ENCODE data around the gene SIDT2. TPM values are rescaled to one million over a fixed set of nuclear protein-coding genes. Genes with fewer than 3 reads are reported as not detected.

SIDT2 gene
- total RNA-seq, 1 donor from 2014 or later: 45.4 TPM

DNA sequence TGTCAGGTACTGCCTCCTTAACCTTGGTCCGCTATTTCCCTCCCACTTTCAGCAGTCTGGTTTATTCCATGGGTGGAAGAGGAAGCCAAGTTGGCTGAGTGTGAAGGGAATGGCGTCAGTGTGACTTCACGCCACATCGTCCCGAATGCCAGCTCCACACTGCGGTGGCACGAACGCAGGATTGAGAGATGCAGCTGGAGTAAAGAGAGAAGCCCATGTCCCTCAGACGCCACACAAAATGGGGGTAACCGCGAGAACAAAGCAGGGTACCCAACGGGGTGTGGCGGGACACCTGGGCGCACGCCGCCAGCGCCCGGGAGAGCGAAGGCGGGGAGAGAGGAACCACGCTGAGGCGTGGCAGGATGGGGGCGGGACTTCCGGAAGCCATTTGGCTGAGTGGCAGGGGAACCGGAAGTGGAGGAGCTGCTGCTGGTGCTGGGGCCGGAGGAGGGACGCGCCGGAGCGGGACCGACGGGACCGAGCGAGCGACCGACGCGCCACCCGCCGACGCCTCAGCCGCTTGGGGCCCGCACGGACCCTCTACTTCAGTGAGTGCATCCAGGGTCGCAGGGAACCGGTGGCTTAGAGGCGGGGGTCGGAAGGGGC, 34.6 kb upstream of the SIDT2 start, which contains the start of gene PAFAH1B2:
TSS of gene PAFAH1B2 (plus strand) at position 417 of the 606 bp plus-strand sequence. CDS start 8,161 bp downstream, outside the sequence.
- H3K9me3 ChIP-seq: no peaks in the 10 kb centered on the region
- intact Hi-C loops (cut with DNase I): loop anchor here (1.0 to 2.0 kb wide), 4 partner anchors 34 to 356 kb away; partner anchors contain the start of genes PCSK7, RNF214, SIDT2 and SIK3
- no peaks in the 10 kb centered on the region for H3K27me3 ChIP-seq
- H3K27ac ChIP-seq: peak within 1 kb of the TSS; percentile 91 to 95
- H3K4me3 ChIP-seq: peak within 1 kb of the TSS; percentile 92 to 98
- TF ChIP-seq, protein P1, sequence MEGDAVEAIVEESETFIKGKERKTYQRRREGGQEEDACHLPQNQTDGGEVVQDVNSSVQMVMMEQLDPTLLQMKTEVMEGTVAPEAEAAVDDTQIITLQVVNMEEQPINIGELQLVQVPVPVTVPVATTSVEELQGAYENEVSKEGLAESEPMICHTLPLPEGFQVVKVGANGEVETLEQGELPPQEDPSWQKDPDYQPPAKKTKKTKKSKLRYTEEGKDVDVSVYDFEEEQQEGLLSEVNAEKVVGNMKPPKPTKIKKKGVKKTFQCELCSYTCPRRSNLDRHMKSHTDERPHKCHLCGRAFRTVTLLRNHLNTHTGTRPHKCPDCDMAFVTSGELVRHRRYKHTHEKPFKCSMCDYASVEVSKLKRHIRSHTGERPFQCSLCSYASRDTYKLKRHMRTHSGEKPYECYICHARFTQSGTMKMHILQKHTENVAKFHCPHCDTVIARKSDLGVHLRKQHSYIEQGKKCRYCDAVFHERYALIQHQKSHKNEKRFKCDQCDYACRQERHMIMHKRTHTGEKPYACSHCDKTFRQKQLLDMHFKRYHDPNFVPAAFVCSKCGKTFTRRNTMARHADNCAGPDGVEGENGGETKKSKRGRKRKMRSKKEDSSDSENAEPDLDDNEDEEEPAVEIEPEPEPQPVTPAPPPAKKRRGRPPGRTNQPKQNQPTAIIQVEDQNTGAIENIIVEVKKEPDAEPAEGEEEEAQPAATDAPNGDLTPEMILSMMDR (IDR thresholded peaks at IDR 0.05): no peak
- peak; percentile 81 to 97 for DNase-seq (ENCODE audit: low spot score in 2 of 2)
- H3K4me1 ChIP-seq: peaks cover 3 to 18% of the 10 kb centered on the region in 2 donors
- peaks cover 6 to 18% of the 10 kb centered on the region in 2 donors for H3K36me3 ChIP-seq

DNA sequence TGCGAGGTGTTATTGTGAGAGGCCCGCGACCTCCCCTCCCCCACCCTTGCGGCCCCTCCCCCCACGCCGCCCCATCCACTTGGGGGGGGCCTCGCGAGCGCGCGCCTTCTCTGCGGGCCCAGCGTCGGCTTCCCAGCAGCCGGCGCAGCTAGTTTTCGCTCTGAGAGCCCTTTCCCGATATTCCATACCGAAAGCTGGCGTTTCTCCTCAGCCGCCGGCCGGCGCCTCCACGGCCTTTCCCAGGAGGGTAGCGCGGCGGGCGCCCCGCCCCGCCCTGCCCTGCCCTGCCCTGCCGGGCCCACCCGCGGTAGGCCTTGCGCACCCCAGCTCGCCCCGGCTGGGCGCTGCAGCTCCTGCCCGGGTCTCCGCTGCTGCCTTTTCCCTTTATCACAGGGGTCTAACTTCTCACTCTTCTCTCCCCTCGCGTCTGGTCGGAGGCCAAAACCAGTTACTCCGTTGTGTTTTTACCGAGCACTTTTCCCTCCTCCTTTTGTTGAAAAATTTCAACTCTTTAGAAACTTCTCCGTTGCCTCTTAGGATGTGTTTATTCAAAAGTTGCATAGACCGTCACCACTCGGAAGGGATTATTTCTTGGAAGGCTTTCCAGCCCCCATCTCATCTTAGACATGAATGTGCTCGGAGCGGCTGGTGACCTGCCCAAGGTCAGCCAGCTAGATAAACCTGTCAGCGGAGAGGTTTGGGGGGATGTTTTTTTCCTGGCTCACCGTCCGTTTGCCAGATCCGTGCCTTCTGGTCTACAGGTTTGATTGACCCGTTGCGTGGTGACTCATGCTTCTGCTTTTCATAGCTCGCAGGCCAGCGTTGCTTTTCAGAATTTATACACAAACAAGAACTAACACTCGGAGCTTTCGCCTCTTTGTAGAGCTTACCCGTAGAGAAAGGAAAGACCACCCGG, 33.8 kb upstream of the SIDT2 start:
- H3K27ac ChIP-seq: peak overlapping the region; percentile 91 to 95
- H3K27me3 ChIP-seq: no peaks in the 10 kb centered on the region
- peak overlapping the region; percentile 92 to 98 for H3K4me3 ChIP-seq
- peak; percentile 39 to 81 for DNase-seq (ENCODE audit: low spot score in 2 of 2)
- H3K4me1 ChIP-seq: peaks cover 3 to 18% of the 10 kb centered on the region in 2 donors
- TF ChIP-seq, protein P1 (IDR thresholded peaks at IDR 0.05): no peak
- H3K9me3 ChIP-seq: no peaks in the 10 kb centered on the region
- peaks cover 6 to 18% of the 10 kb centered on the region in 2 donors for H3K36me3 ChIP-seq
- intact Hi-C loops (cut with DNase I): loop anchor here (1.0 to 5.0 kb wide), 4 partner anchors 34 to 183 kb away; partner anchors contain the start of genes CEP164, PCSK7, RNF214 and SIDT2

DNA sequence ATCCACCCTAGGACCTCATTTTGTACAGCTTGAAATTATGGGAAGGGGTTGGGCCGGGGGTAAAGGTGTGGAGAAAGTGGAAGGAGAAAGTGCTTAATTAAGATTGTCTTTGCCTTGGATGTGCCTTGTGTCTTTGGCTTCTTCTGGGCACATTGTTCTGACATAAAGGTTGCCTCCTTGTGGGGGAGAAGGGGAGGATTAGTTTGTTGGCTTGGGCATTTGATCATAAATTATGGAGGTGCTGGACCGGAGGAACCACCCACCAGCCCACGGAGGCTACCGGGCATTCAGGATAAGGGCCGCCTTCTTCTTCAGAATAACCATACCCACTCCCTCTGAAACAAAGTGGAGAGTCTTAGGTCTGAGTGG, 33.2 kb upstream of the SIDT2 start:
- DNase-seq (ENCODE audit: low spot score in 2 of 2): no peak

DNA sequence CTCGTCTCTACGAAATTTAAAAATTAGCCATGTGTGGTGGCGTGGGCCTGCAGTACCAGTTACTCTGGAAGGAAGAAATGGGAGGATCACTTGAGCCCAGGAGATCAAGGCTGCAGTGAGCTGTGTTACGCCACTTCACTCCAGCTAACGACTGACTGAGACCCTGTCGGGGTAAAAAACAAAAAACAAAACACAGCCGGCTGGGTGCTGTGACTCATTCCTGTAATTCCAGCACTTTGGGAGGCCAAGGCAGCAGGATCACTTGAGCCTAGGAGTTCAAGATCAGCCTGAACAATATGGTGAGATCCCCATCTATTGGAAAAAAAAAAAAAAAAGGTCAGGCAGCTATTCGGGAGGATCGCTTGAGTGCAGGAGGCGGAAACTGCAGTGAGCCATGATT, 32.0 kb upstream of the SIDT2 start:
- TF ChIP-seq, protein P1 (IDR thresholded peaks at IDR 0.05): no peak
- intact Hi-C loops (cut with DNase I): loop anchor here (5.0 kb wide), 1 partner anchor 181 kb away; the partner anchor contains the start of gene CEP164
- peak overlapping the region; percentile 27 to 95 for H3K27ac ChIP-seq
- H3K4me3 ChIP-seq: peak overlapping the region; percentile 92 to 98
- peaks cover 6 to 18% of the 10 kb centered on the region in 2 donors for H3K36me3 ChIP-seq
- DNase-seq (ENCODE audit: low spot score in 2 of 2): no peak
- no peaks in the 10 kb centered on the region for H3K27me3 ChIP-seq
- peaks cover 3 to 18% of the 10 kb centered on the region in 2 donors for H3K4me1 ChIP-seq
- H3K9me3 ChIP-seq: no peaks in the 10 kb centered on the region

More for the DNA sequence above, 33.2 kb upstream of the SIDT2 start:
- Histone ChIP-seq H3K27ac (peak overlapping the region; percentile 91 to 95), H3K36me3 (peaks cover 6 to 18% of the 10 kb centered on the region in 2 donors), H3K9me3 (no peaks in the 10 kb centered on the region), H3K27me3 (no peaks in the 10 kb centered on the region), H3K4me1 (peaks cover 3 to 18% of the 10 kb centered on the region in 2 donors), H3K4me3 (peak overlapping the region; percentile 92 to 98)
- TF ChIP-seq, protein P1 (IDR thresholded peaks at IDR 0.05): no peak
- intact Hi-C loops (cut with DNase I): loop anchor here (2.0 to 5.0 kb wide), 2 partner anchors 47 to 182 kb away; partner anchors contain the start of genes CEP164 and SIK3

DNA sequence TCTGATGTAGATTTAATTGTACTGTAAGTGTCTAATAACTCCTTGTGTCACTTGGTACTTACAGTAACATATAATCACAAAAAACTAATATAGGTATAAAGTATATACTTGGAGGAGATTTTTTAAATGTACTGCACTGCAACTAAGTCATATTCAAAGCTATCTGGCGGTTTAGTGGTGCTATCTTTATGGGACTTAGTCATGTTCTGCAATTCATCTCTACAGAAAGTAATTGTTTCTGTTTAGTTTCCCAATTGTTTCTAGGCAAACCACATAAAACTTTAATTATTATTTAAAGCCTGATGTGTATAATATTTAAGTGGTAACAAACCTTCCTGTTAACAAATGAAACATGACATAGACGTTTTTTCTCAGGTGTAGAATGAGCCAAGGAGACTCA, 26.5 kb upstream of the SIDT2 start:
- H3K4me1 ChIP-seq: peaks cover 0 to 15% of the 10 kb centered on the region in 2 donors
- no peak overlapping the region for H3K4me3 ChIP-seq
- no peaks in the 10 kb centered on the region for H3K27me3 ChIP-seq
- DNase-seq (ENCODE audit: low spot score in 2 of 2): no peak
- no peak overlapping the region for H3K27ac ChIP-seq
- peaks cover 13 to 34% of the 10 kb centered on the region in 2 donors for H3K36me3 ChIP-seq
- TF ChIP-seq, protein P1 (IDR thresholded peaks at IDR 0.05): no peak
- intact Hi-C loops (cut with DNase I): no loop called here
- H3K9me3 ChIP-seq: no peaks in the 10 kb centered on the region

All from ascending aorta (tissue), 2 donors.